ENCODE data around the gene PPP1R27.

Gene PPP1R27

GRCh38 chr17:81821147-81821546, 13.7 kb downstream of the PPP1R27 start:
- DNase-seq (ENCODE audit: low read depth) = no peak

GRCh38 chr17:81819708-81820107, 15.1 kb downstream of the PPP1R27 start:
- no peak for DNase-seq (ENCODE audit: low read depth)

- DNase-seq (ENCODE audit: low read depth) = no peak
These were observed 17.1 kb downstream of the PPP1R27 start for GRCh38 chr17:81817758-81818147.

GRCh38 chr17:81815646-81815986, 19.2 kb downstream of the PPP1R27 start:
- DNase-seq (ENCODE audit: low read depth) = no peak

GRCh38 chr17:81814748-81815645, 19.9 kb downstream of the PPP1R27 start:
- DNase-seq (ENCODE audit: low read depth) = no peak

- DNase-seq (ENCODE audit: low read depth) = no peak
These were observed 20.8 kb downstream of the PPP1R27 start for GRCh38 chr17:81813861-81814683.

- no peak for DNase-seq (ENCODE audit: low read depth)
These were observed 21.5 kb downstream of the PPP1R27 start for GRCh38 chr17:81813371-81813684.

GRCh38 chr17:81812571-81813370, 22.1 kb downstream of the PPP1R27 start:
- DNase-seq (ENCODE audit: low read depth) = no peak

- no peak for DNase-seq (ENCODE audit: low read depth)
These were observed 22.9 kb downstream of the PPP1R27 start for GRCh38 chr17:81811705-81812570.

GRCh38 chr17:81810892-81811704, 23.8 kb downstream of the PPP1R27 start:
- DNase-seq (ENCODE audit: low read depth) = no peak

GRCh38 chr17:81810476-81810875, 24.4 kb downstream of the PPP1R27 start:
- no peak for DNase-seq (ENCODE audit: low read depth)

- no peak for DNase-seq (ENCODE audit: low read depth)
These were observed 25.3 kb downstream of the PPP1R27 start for GRCh38 chr17:81809556-81809998.

- no peak for DNase-seq (ENCODE audit: low read depth)
These were observed 25.9 kb downstream of the PPP1R27 start for GRCh38 chr17:81808778-81809555.

- no peak for DNase-seq (ENCODE audit: low read depth)
These were observed 27.0 kb downstream of the PPP1R27 start for GRCh38 chr17:81807839-81808238.

- no peak for DNase-seq (ENCODE audit: low read depth)
These were observed 27.6 kb downstream of the PPP1R27 start for GRCh38 chr17:81807210-81807719.

GRCh38 chr17:81806461-81807209, 28.2 kb downstream of the PPP1R27 start:
- no peak for DNase-seq (ENCODE audit: low read depth)

- DNase-seq (ENCODE audit: low read depth) = no peak
These were observed 29.0 kb downstream of the PPP1R27 start for GRCh38 chr17:81805707-81806460.

Measured in activated T-cell treated with anti-CD3 and anti-CD28 coated beads for 48 hours (primary cell).